Measurements from ENCODE around the gene TSEN34.
"Not testable (repeated sequence)": the region's sequence is repeated elsewhere in the genome, so short reads cannot be mapped to it uniquely, and the experiment has no call there.

TSEN34 gene

DNA sequence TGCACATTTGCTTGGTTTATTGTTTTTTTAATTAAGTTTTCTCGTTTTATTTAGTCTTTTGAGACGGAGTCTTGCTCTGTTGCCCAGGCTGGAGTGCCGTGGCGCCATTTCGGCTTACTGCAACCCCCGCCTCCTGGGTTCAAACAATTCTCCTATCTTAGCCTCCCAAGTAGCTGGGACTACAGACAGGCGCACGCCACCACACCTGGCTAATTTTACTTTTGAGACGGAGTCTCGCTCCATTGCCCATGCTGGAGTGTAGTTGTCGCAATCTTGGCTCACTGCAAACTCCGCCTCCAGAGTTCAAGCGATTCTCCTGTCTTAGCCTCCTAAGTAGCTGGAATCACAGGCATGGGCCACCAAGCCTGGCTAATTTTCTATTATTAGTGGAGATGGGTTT is 10.9 kb downstream of the TSEN34 start:
- Mint-ChIP-seq H3K9me3 (no peaks in the 10 kb centered on the region), H3K27me3 (ENCODE audit: low read depth) (no peaks in the 10 kb centered on the region), H3K27ac (peak overlapping the region; percentile 76 to 98 (median 95)), H3K4me1 (peaks cover 54% of the 10 kb centered on the region), H3K36me3 (ENCODE audit: low read depth) (peaks cover 66% of the 10 kb centered on the region), H3K4me3 (peak overlapping the region; percentile 93 to 98 (median 97))
- TF ChIP-seq, protein P1, sequence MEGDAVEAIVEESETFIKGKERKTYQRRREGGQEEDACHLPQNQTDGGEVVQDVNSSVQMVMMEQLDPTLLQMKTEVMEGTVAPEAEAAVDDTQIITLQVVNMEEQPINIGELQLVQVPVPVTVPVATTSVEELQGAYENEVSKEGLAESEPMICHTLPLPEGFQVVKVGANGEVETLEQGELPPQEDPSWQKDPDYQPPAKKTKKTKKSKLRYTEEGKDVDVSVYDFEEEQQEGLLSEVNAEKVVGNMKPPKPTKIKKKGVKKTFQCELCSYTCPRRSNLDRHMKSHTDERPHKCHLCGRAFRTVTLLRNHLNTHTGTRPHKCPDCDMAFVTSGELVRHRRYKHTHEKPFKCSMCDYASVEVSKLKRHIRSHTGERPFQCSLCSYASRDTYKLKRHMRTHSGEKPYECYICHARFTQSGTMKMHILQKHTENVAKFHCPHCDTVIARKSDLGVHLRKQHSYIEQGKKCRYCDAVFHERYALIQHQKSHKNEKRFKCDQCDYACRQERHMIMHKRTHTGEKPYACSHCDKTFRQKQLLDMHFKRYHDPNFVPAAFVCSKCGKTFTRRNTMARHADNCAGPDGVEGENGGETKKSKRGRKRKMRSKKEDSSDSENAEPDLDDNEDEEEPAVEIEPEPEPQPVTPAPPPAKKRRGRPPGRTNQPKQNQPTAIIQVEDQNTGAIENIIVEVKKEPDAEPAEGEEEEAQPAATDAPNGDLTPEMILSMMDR (IDR thresholded peaks at IDR 0.05; ENCODE audit: unreplicated experiment in 3 of 3) = no peak

DNA sequence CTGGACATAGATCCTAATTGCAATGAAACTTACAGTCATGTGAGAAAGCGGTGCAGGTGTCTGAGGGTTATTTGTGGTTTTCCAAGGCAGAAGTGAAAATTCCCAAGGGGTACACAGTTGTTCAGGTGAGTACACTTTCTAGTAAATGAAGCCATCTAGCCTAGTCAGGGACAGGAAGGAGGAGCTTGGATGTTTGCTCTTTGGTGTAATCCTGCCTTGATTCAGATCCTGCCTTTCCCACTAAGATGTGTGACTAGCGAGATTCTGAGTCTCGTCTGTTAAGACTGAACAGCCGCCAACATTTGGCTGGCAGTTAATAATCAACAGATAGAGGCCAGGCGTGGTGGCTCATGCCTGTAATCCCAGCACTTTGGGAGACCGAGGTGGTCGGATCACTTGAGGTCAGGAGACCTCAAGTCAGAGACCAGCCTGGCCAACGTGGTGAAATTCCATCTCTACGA is 12.1 kb downstream of the TSEN34 start:
- peaks cover 74% of the 10 kb centered on the region for H3K36me3 Mint-ChIP-seq (ENCODE audit: low read depth)
- H3K27ac Mint-ChIP-seq = peak overlapping the region; percentile 42 to 83 (median 76)
- peaks cover 63% of the 10 kb centered on the region for H3K4me1 Mint-ChIP-seq
- TF ChIP-seq, protein P1 (IDR thresholded peaks at IDR 0.05; ENCODE audit: unreplicated experiment in 3 of 3) = no peak
- peak overlapping the region; percentile 93 to 98 (median 97) for H3K4me3 Mint-ChIP-seq
- no peaks in the 10 kb centered on the region for H3K27me3 Mint-ChIP-seq (ENCODE audit: low read depth)
- no peaks in the 10 kb centered on the region for H3K9me3 Mint-ChIP-seq

- TF ChIP-seq, protein P1 (IDR thresholded peaks at IDR 0.05; ENCODE audit: unreplicated experiment in 3 of 3) = no peak
- Mint-ChIP-seq H3K9me3 (no peaks in the 10 kb centered on the region), H3K36me3 (ENCODE audit: low read depth) (peaks cover 80% of the 10 kb centered on the region), H3K4me1 (peaks cover 73% of the 10 kb centered on the region), H3K27ac (no peak overlapping the region), H3K4me3 (peak overlapping the region in 2 of 3 experiments; percentile 2 to 3), H3K27me3 (ENCODE audit: low read depth) (no peaks in the 10 kb centered on the region)
These were observed 13.8 kb downstream of the TSEN34 start for GRCh38 chr19:54204767-54205468.

DNA sequence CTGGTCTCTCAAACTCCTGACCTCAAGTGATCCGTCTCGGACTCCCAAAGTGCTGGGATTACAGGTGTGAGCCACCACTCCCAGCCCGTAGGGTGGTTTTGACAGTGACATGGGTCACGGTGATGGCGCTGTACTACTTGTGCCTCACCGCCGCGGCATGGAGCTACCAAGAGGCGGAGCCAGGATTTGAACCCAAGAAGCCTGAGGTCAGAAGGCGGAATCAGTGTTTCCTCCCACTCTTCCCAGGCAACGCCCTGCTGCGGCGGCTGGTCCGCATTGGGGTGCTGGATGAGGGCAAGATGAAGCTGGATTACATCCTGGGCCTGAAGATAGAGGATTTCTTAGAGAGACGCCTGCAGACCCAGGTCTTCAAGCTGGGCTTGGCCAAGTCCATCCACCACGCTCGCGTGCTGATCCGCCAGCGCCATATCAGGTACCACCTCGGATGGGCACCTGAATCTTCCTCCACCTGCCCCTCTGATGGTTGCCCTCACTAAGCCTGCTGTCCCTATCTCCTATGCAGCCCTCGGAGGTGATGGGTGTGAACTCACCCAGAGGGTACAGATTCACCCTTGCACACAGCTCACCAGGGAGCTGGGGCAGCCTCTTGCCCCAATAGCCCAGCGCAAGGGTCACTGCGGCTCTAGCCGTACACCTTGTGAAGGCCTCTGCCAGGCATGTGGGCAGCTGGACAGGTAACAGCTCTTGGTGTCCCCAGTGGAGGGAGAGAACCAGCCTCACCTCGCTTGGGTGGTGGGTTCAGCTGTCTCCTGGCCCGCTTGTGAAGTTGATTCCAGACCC is 15.1 kb downstream of the TSEN34 start:
- peaks cover 75% of the 10 kb centered on the region for H3K4me1 Mint-ChIP-seq
- no peaks in the 10 kb centered on the region for H3K27me3 Mint-ChIP-seq (ENCODE audit: low read depth)

GRCh38 chr19:54206831-54207177 is 15.7 kb downstream of the TSEN34 start:
- Mint-ChIP-seq H3K36me3 (ENCODE audit: low read depth) (peaks cover 77% of the 10 kb centered on the region), H3K4me3 (no peak overlapping the region), H3K27ac (no peak overlapping the region), H3K4me1 (peaks cover 72% of the 10 kb centered on the region), H3K27me3 (ENCODE audit: low read depth) (no peaks in the 10 kb centered on the region), H3K9me3 (no peaks in the 10 kb centered on the region)
- TF ChIP-seq, protein P1 (IDR thresholded peaks at IDR 0.05; ENCODE audit: unreplicated experiment in 3 of 3) = no peak

More for the DNA sequence above, 15.1 kb downstream of the TSEN34 start:
- Mint-ChIP-seq H3K9me3 (no peaks in the 10 kb centered on the region), H3K36me3 (ENCODE audit: low read depth) (peaks cover 81% of the 10 kb centered on the region), H3K27ac (no peak overlapping the region), H3K4me3 (no peak overlapping the region)
- TF ChIP-seq, protein P1 (IDR thresholded peaks at IDR 0.05; ENCODE audit: unreplicated experiment in 3 of 3) = no peak

DNA sequence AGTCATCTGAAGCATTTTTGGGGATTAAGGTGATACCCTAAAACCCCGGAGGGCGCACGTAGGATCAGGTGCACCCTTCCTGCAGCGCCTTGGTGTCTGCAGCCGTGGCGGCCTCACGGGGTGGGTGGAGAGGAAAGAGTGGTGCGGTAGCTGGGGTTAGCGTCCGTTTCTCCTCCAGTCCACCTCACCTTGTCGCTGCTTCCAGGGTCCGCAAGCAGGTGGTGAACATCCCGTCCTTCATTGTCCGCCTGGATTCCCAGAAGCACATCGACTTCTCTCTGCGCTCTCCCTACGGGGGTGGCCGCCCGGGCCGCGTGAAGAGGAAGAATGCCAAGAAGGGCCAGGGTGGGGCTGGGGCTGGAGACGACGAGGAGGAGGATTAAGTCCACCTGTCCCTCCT is 16.1 kb downstream of the TSEN34 start:
- Mint-ChIP-seq H3K4me1 (peaks cover 68% of the 10 kb centered on the region), H3K36me3 (ENCODE audit: low read depth) (peaks cover 75% of the 10 kb centered on the region), H3K27ac (peak overlapping the region in 1 of 3 experiments; percentile 38)
- H3K4me3 Mint-ChIP-seq; H3K9me3 Mint-ChIP-seq; H3K27me3 Mint-ChIP-seq (ENCODE audit: low read depth): not testable (repeated sequence)

All from nephron (organoid).